SK-N-MC (cell line): ENCODE measurements around the gene DLGAP1.

Experiments used
- DNase-seq: peaks from one replicate; pipeline ENCODE4 v3.0.0-alpha.2; 2011; ENCODE audit warnings: low read depth, low spot score
- H3K27ac ChIP-seq: fragments of 200-600 bp; sonication (generic); 2 replicates; pipeline ENCODE4 v1.5.1; 2016; ENCODE audit warnings: mixed run types
- H3K36me3 ChIP-seq: fragments of 200-600 bp; sonication (generic); 2 replicates; pipeline ENCODE4 v1.6.1; 2017; ENCODE audit warnings: antibody characterized with exemption, low read length, mixed read lengths; ENCODE audit not compliant: insufficient read depth
- H3K4me3 ChIP-seq: fragments of 200-600 bp; sonication (generic); 2 replicates; pipeline ENCODE4 v1.5.1; 2016
- H3K9ac ChIP-seq: fragments of 200-600 bp; sonication (generic); 2 replicates; pipeline ENCODE4 v1.8.0; 2017; ENCODE audit warnings: mixed run types, mixed read lengths; ENCODE audit not compliant: insufficient read length
- H3K9me3 ChIP-seq: fragments of 200-600 bp; sonication (generic); 2 replicates; pipeline ENCODE4 v1.6.1; 2017; ENCODE audit warnings: low read depth, mild to moderate bottlenecking, antibody characterized with exemption, low read length, moderate library complexity, mixed read lengths
- EZH2 ChIP-seq: fragments of 200-600 bp; sonication (generic); IDR thresholded peaks from one replicate; pipeline ENCODE4 v1.6.1; 2017; ENCODE audit warnings: antibody characterized with exemption
- FOXP2 ChIP-seq: optimal IDR thresholded peaks from 2 replicates; pipeline ENCODE3; 2011; ENCODE audit warnings: mild to moderate bottlenecking, moderate library complexity; ENCODE audit not compliant: insufficient read depth; ENCODE audit errors: extremely low read length, control extremely low read depth
- POLR2AphosphoS5 ChIP-seq: IDR thresholded peaks from 2 replicates; pipeline ENCODE4 v1.6.1; 2012; ENCODE audit warnings: mild to moderate bottlenecking, low read depth, low read length, borderline replicate concordance

The DLGAP1 gene

GRCh38 chr18:3463051-3463450 is 992.1 kb downstream of the DLGAP1 start:
- peak overlapping the region; percentile 86 for H3K27ac ChIP-seq
- DNase-seq = no peak
- no peak overlapping the region for H3K9ac ChIP-seq
- no peak overlapping the region for H3K4me3 ChIP-seq
- no peak for TF ChIP-seq POLR2AphosphoS5
- no peak for TF ChIP-seq EZH2
- TF ChIP-seq FOXP2 = no peak
- H3K36me3 ChIP-seq = peaks cover 42% of the 10 kb centered on the region
- peaks cover 11% of the 10 kb centered on the region for H3K9me3 ChIP-seq

DNA sequence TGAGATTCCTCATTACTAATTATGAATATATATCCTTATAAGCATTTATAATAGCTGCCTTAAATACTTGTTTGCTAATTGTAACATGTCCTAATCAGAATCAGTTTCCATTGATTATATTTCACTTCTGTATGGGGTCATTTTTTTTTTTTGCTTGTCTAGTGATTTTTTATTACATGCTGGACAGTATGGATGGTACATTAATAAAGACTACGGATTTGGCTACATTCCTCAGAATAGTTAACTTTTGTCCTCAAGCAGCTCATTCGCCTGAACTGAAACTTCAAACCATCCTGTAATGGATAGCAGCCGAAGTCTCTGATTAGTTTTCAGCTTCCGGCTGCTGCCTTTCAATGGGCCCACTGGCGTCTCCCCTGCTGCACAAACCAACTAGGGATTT is 993.4 kb downstream of the DLGAP1 start:
- peak overlapping the region; percentile 86 for H3K27ac ChIP-seq
- peaks cover 11% of the 10 kb centered on the region for H3K9me3 ChIP-seq
- no peak for DNase-seq
- H3K4me3 ChIP-seq = no peak overlapping the region
- TF ChIP-seq EZH2 (no peak), FOXP2 (no peak), POLR2AphosphoS5 (no peak)
- peaks cover 55% of the 10 kb centered on the region for H3K36me3 ChIP-seq
- no peak overlapping the region for H3K9ac ChIP-seq

GRCh38 chr18:3460823-3461398 is 994.2 kb downstream of the DLGAP1 start:
- H3K9ac ChIP-seq = no peak overlapping the region
- H3K9me3 ChIP-seq = peaks cover 11% of the 10 kb centered on the region
- DNase-seq = no peak
- no peak for TF ChIP-seq EZH2
- TF ChIP-seq FOXP2 = no peak
- no peak for TF ChIP-seq POLR2AphosphoS5
- no peak overlapping the region for H3K4me3 ChIP-seq
- H3K27ac ChIP-seq = no peak overlapping the region
- peaks cover 63% of the 10 kb centered on the region for H3K36me3 ChIP-seq

DNA sequence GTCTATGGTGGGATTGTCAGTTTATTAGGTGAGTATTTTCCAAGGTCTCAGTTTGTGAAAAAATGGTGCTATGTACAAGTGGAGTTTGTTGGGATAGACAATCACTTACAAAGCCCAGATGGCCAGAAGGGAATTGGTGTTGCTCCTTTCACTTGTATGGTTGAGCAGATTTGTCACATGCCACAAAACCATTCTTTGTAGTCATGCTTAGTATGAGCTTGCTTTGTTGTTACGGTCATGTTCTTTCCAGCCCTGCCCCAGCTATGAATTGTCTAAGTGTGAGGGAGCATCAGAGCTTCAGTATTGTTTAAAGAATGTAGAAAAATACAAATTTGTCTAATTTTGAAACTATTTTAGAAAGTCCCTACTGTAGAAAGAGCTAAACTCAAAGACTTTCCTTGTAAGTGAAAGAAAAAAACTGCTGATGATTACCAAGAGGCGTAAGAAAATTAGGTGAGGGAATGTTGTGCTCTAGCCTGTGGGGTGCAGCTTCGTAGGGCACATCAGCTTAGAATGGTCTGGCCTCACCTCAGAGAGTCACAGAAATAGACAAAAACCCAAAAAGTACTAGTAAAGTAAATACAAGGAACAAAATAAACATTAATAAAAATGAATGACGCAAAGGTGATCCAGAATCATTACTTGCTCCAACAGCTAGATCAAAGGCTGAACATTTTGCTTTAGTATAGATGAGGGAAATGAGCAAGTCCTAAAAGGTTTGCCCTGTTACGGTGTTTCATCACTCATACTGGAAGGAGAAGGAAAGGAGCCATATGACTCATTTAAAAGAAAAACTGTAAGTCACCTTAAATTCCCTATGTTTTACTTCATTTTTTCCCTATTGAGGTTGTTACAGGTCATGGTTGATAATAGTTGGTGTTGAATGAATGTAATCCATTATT is 995.9 kb downstream of the DLGAP1 start:
- peaks cover 11% of the 10 kb centered on the region for H3K9me3 ChIP-seq
- H3K9ac ChIP-seq = no peak overlapping the region
- no peak overlapping the region for H3K4me3 ChIP-seq
- TF ChIP-seq FOXP2 = no peak
- TF ChIP-seq EZH2 = no peak
- TF ChIP-seq POLR2AphosphoS5 = no peak
- no peak overlapping the region for H3K27ac ChIP-seq
- H3K36me3 ChIP-seq = peaks cover 68% of the 10 kb centered on the region
- no peak for DNase-seq

DNA sequence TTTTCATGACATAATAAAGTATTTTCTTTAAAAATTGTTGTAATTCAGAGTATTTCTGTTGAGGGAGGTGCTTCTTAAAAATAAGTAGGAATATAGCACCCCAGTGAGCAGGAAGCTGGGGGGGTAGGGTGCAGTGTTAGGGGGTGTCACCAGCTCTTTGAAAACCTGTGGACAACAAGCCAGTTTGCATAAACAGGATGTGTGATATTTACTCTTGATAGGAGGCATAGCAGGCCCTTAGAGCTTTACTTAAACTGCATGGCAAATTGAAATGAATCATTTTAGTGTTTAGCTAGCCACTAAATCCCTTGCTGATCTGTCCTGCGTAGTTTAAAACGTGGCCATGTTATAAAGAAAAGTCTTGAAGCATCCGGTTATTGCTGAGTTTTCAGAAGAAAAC is 996.7 kb downstream of the DLGAP1 start:
- DNase-seq = no peak
- peaks cover 68% of the 10 kb centered on the region for H3K36me3 ChIP-seq
- H3K9ac ChIP-seq = no peak overlapping the region
- no peak overlapping the region for H3K27ac ChIP-seq
- TF ChIP-seq POLR2AphosphoS5 = no peak
- TF ChIP-seq EZH2 = no peak
- TF ChIP-seq FOXP2 = no peak
- H3K9me3 ChIP-seq = peaks cover 11% of the 10 kb centered on the region
- H3K4me3 ChIP-seq = no peak overlapping the region

DNA sequence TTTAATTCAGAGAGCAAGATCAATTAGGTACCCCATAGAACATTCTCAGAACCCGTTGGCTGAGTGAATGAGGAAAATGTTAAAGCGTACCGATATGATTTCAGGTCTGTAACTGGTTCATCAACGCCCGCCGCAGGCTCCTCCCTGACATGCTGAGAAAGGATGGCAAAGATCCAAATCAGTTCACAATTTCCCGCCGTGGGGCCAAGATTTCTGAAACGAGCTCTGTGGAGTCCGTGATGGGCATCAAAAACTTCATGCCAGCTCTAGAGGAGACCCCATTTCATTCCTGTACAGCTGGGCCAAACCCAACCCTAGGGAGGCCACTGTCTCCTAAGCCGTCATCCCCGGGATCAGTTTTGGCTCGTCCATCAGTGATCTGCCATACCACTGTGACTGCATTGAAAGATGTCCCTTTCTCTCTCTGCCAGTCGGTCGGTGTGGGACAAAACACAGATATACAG is 997.8 kb downstream of the DLGAP1 start:
- Histone ChIP-seq H3K9ac (no peak overlapping the region), H3K4me3 (no peak overlapping the region), H3K36me3 (peaks cover 66% of the 10 kb centered on the region), H3K9me3 (peaks cover 11% of the 10 kb centered on the region), H3K27ac (no peak overlapping the region)
- DNase-seq = no peak
- TF ChIP-seq FOXP2 = no peak
- no peak for TF ChIP-seq POLR2AphosphoS5
- TF ChIP-seq EZH2 = no peak

- no peak for DNase-seq
- H3K4me3 ChIP-seq = no peak overlapping the region
- 0 out of 2 replicates have a peak overlapping the region, but pooled peaks have one; percentile 5 for H3K27ac ChIP-seq
- H3K9me3 ChIP-seq = peaks cover 11% of the 10 kb centered on the region
- TF ChIP-seq EZH2 (no peak), POLR2AphosphoS5 (no peak), FOXP2 (no peak)
- peaks cover 60% of the 10 kb centered on the region for H3K36me3 ChIP-seq
- H3K9ac ChIP-seq = no peak overlapping the region
Observed at GRCh38 chr18:3456686-3457069, 998.4 kb downstream of the DLGAP1 start.

DNA sequence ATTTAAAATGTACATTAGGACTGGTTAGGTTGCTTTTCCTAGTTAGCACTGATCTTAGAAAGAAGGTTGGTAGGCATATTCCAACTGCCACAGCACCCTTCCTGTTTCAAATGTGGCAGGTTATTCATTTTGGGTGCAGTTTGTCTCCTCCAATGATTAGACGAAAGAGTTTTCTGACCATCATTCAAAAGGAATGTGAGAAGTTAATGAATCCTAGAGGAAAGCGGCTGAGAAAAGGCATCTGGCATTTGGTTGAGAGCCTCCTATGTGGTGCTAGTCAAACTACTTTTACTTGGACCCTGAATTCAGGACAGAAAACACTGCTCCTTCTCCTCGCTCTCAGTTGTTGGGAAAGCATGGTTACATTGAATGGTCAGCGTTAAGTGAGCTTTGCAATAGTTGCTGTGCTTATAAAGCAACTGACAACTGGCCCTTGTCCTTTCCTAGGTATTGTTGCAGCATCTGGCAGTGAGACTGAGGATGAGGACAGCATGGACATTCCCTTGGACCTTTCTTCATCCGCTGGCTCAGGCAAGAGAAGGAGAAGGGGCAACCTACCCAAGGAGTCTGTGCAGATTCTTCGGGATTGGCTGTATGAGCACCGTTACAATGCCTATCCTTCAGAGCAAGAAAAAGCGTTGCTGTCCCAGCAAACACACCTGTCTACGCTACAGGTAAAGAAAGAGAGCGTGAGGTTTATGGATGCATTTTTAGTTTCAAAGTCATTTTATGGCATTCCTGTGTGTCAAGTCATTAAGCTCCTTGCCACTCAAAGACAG is 999.0 kb downstream of the DLGAP1 start:
- TF ChIP-seq FOXP2 (no peak), EZH2 (no peak), POLR2AphosphoS5 (no peak)
- DNase-seq = no peak
- Histone ChIP-seq H3K27ac (no peak overlapping the region), H3K9me3 (peaks cover 10% of the 10 kb centered on the region), H3K36me3 (peaks cover 54% of the 10 kb centered on the region), H3K4me3 (no peak overlapping the region), H3K9ac (no peak overlapping the region)
